Measurements from ENCODE around the gene KIF5C.

Gene KIF5C

GRCh38 chr2:148944536-148944935 is 69.5 kb downstream of the KIF5C start:
- Histone ChIP-seq H3K4me3 (ENCODE audit: low read depth in 1 of 2, low read length in 2 of 2) (no peak overlapping the region), H3K36me3 (ENCODE audit: control insufficient read depth in 1 of 2, insufficient read depth in 2 of 2, low read length in 2 of 2) (no peaks in the 10 kb centered on the region), H3K27me3 (ENCODE audit: low read depth, low read length) (no peaks in the 10 kb centered on the region)

GRCh38 chr2:148947299-148947698 is 72.3 kb downstream of the KIF5C start:
- Histone ChIP-seq H3K27me3 (ENCODE audit: low read depth, low read length) (no peaks in the 10 kb centered on the region), H3K27ac (ENCODE audit: low read length) (no peak overlapping the region), H3K4me3 (ENCODE audit: low read depth in 1 of 2, low read length in 2 of 2) (no peak overlapping the region), H3K4me1 (ENCODE audit: control insufficient read depth in 1 of 2, insufficient read depth in 2 of 2, low read length in 2 of 2) (no peaks in the 10 kb centered on the region), H3K9me3 (ENCODE audit: control insufficient read depth in 1 of 2, low read length in 2 of 2) (peaks cover 0 to 5% of the 10 kb centered on the region in 2 donors), H3K36me3 (ENCODE audit: control insufficient read depth in 1 of 2, insufficient read depth in 2 of 2, low read length in 2 of 2) (no peaks in the 10 kb centered on the region)

More at GRCh38 chr2:148944536-148944935, 69.5 kb downstream of the KIF5C start:
- H3K9me3 ChIP-seq (ENCODE audit: control insufficient read depth in 1 of 2, low read length in 2 of 2) = peaks cover 0 to 5% of the 10 kb centered on the region in 2 donors
- H3K27ac ChIP-seq (ENCODE audit: low read length) = no peak overlapping the region
- no peaks in the 10 kb centered on the region for H3K4me1 ChIP-seq (ENCODE audit: control insufficient read depth in 1 of 2, insufficient read depth in 2 of 2, low read length in 2 of 2)

GRCh38 chr2:148948868-148949267 is 73.8 kb downstream of the KIF5C start:
- Histone ChIP-seq H3K4me3 (ENCODE audit: low read depth in 1 of 2, low read length in 2 of 2) (no peak overlapping the region), H3K27me3 (ENCODE audit: low read depth, low read length) (no peaks in the 10 kb centered on the region), H3K9me3 (ENCODE audit: control insufficient read depth in 1 of 2, low read length in 2 of 2) (peaks cover 0 to 5% of the 10 kb centered on the region in 2 donors), H3K4me1 (ENCODE audit: control insufficient read depth in 1 of 2, insufficient read depth in 2 of 2, low read length in 2 of 2) (no peaks in the 10 kb centered on the region), H3K36me3 (ENCODE audit: control insufficient read depth in 1 of 2, insufficient read depth in 2 of 2, low read length in 2 of 2) (no peaks in the 10 kb centered on the region), H3K27ac (ENCODE audit: low read length) (no peak overlapping the region)

- H3K36me3 ChIP-seq (ENCODE audit: control insufficient read depth in 1 of 2, insufficient read depth in 2 of 2, low read length in 2 of 2) = no peaks in the 10 kb centered on the region
- H3K27ac ChIP-seq (ENCODE audit: low read length) = no peak overlapping the region
- no peak overlapping the region for H3K4me3 ChIP-seq (ENCODE audit: low read depth in 1 of 2, low read length in 2 of 2)
- peaks cover 0 to 5% of the 10 kb centered on the region in 2 donors for H3K9me3 ChIP-seq (ENCODE audit: control insufficient read depth in 1 of 2, low read length in 2 of 2)
- no peaks in the 10 kb centered on the region for H3K27me3 ChIP-seq (ENCODE audit: low read depth, low read length)
- H3K4me1 ChIP-seq (ENCODE audit: control insufficient read depth in 1 of 2, insufficient read depth in 2 of 2, low read length in 2 of 2) = no peaks in the 10 kb centered on the region
Measured at GRCh38 chr2:148949348-148949747, 74.3 kb downstream of the KIF5C start.

GRCh38 chr2:148952621-148953020 is 77.6 kb downstream of the KIF5C start:
- no peak overlapping the region for H3K27ac ChIP-seq (ENCODE audit: low read length)
- H3K36me3 ChIP-seq (ENCODE audit: control insufficient read depth in 1 of 2, insufficient read depth in 2 of 2, low read length in 2 of 2) = no peaks in the 10 kb centered on the region
- H3K4me1 ChIP-seq (ENCODE audit: control insufficient read depth in 1 of 2, insufficient read depth in 2 of 2, low read length in 2 of 2) = no peaks in the 10 kb centered on the region
- H3K27me3 ChIP-seq (ENCODE audit: low read depth, low read length) = no peaks in the 10 kb centered on the region
- H3K9me3 ChIP-seq (ENCODE audit: control insufficient read depth in 1 of 2, low read length in 2 of 2) = no peaks in the 10 kb centered on the region
- no peak overlapping the region for H3K4me3 ChIP-seq (ENCODE audit: low read depth in 1 of 2, low read length in 2 of 2)

GRCh38 chr2:148953426-148953825 is 78.4 kb downstream of the KIF5C start:
- Histone ChIP-seq H3K27ac (ENCODE audit: low read length) (no peak overlapping the region), H3K9me3 (ENCODE audit: control insufficient read depth in 1 of 2, low read length in 2 of 2) (no peaks in the 10 kb centered on the region), H3K36me3 (ENCODE audit: control insufficient read depth in 1 of 2, insufficient read depth in 2 of 2, low read length in 2 of 2) (no peaks in the 10 kb centered on the region), H3K4me3 (ENCODE audit: low read depth in 1 of 2, low read length in 2 of 2) (no peak overlapping the region), H3K4me1 (ENCODE audit: control insufficient read depth in 1 of 2, insufficient read depth in 2 of 2, low read length in 2 of 2) (no peaks in the 10 kb centered on the region), H3K27me3 (ENCODE audit: low read depth, low read length) (no peaks in the 10 kb centered on the region)

GRCh38 chr2:148954536-148954935 is 79.5 kb downstream of the KIF5C start:
- Histone ChIP-seq H3K9me3 (ENCODE audit: control insufficient read depth in 1 of 2, low read length in 2 of 2) (no peaks in the 10 kb centered on the region), H3K4me3 (ENCODE audit: low read depth in 1 of 2, low read length in 2 of 2) (no peak overlapping the region), H3K27me3 (ENCODE audit: low read depth, low read length) (no peaks in the 10 kb centered on the region), H3K36me3 (ENCODE audit: control insufficient read depth in 1 of 2, insufficient read depth in 2 of 2, low read length in 2 of 2) (no peaks in the 10 kb centered on the region), H3K4me1 (ENCODE audit: control insufficient read depth in 1 of 2, insufficient read depth in 2 of 2, low read length in 2 of 2) (no peaks in the 10 kb centered on the region), H3K27ac (ENCODE audit: low read length) (no peak overlapping the region)

GRCh38 chr2:148955798-148956197 is 80.8 kb downstream of the KIF5C start:
- H3K27me3 ChIP-seq (ENCODE audit: low read depth, low read length) = no peaks in the 10 kb centered on the region
- H3K36me3 ChIP-seq (ENCODE audit: control insufficient read depth in 1 of 2, insufficient read depth in 2 of 2, low read length in 2 of 2) = no peaks in the 10 kb centered on the region
- H3K27ac ChIP-seq (ENCODE audit: low read length) = no peak overlapping the region
- H3K9me3 ChIP-seq (ENCODE audit: control insufficient read depth in 1 of 2, low read length in 2 of 2) = no peaks in the 10 kb centered on the region
- no peak overlapping the region for H3K4me3 ChIP-seq (ENCODE audit: low read depth in 1 of 2, low read length in 2 of 2)
- H3K4me1 ChIP-seq (ENCODE audit: control insufficient read depth in 1 of 2, insufficient read depth in 2 of 2, low read length in 2 of 2) = no peaks in the 10 kb centered on the region

GRCh38 chr2:148957023-148957422 is 82.0 kb downstream of the KIF5C start:
- no peaks in the 10 kb centered on the region for H3K4me1 ChIP-seq (ENCODE audit: control insufficient read depth in 1 of 2, insufficient read depth in 2 of 2, low read length in 2 of 2)
- no peak overlapping the region for H3K4me3 ChIP-seq (ENCODE audit: low read depth in 1 of 2, low read length in 2 of 2)
- no peaks in the 10 kb centered on the region for H3K27me3 ChIP-seq (ENCODE audit: low read depth, low read length)
- no peak overlapping the region for H3K27ac ChIP-seq (ENCODE audit: low read length)
- no peaks in the 10 kb centered on the region for H3K9me3 ChIP-seq (ENCODE audit: control insufficient read depth in 1 of 2, low read length in 2 of 2)
- H3K36me3 ChIP-seq (ENCODE audit: control insufficient read depth in 1 of 2, insufficient read depth in 2 of 2, low read length in 2 of 2) = no peaks in the 10 kb centered on the region

- Histone ChIP-seq H3K4me3 (ENCODE audit: low read depth in 1 of 2, low read length in 2 of 2) (no peak overlapping the region), H3K4me1 (ENCODE audit: control insufficient read depth in 1 of 2, insufficient read depth in 2 of 2, low read length in 2 of 2) (no peaks in the 10 kb centered on the region), H3K27me3 (ENCODE audit: low read depth, low read length) (no peaks in the 10 kb centered on the region), H3K27ac (ENCODE audit: low read length) (no peak overlapping the region), H3K36me3 (ENCODE audit: control insufficient read depth in 1 of 2, insufficient read depth in 2 of 2, low read length in 2 of 2) (no peaks in the 10 kb centered on the region), H3K9me3 (ENCODE audit: control insufficient read depth in 1 of 2, low read length in 2 of 2) (no peaks in the 10 kb centered on the region)
Measured at GRCh38 chr2:148959745-148960144, 84.7 kb downstream of the KIF5C start.

GRCh38 chr2:148960483-148960882 is 85.5 kb downstream of the KIF5C start:
- Histone ChIP-seq H3K9me3 (ENCODE audit: control insufficient read depth in 1 of 2, low read length in 2 of 2) (no peaks in the 10 kb centered on the region), H3K4me1 (ENCODE audit: control insufficient read depth in 1 of 2, insufficient read depth in 2 of 2, low read length in 2 of 2) (no peaks in the 10 kb centered on the region), H3K27me3 (ENCODE audit: low read depth, low read length) (no peaks in the 10 kb centered on the region), H3K4me3 (ENCODE audit: low read depth in 1 of 2, low read length in 2 of 2) (no peak overlapping the region), H3K36me3 (ENCODE audit: control insufficient read depth in 1 of 2, insufficient read depth in 2 of 2, low read length in 2 of 2) (no peaks in the 10 kb centered on the region), H3K27ac (ENCODE audit: low read length) (no peak overlapping the region)

- H3K4me1 ChIP-seq (ENCODE audit: control insufficient read depth in 1 of 2, insufficient read depth in 2 of 2, low read length in 2 of 2) = no peaks in the 10 kb centered on the region
- no peak overlapping the region for H3K27ac ChIP-seq (ENCODE audit: low read length)
- no peaks in the 10 kb centered on the region for H3K9me3 ChIP-seq (ENCODE audit: control insufficient read depth in 1 of 2, low read length in 2 of 2)
- no peaks in the 10 kb centered on the region for H3K36me3 ChIP-seq (ENCODE audit: control insufficient read depth in 1 of 2, insufficient read depth in 2 of 2, low read length in 2 of 2)
- H3K27me3 ChIP-seq (ENCODE audit: low read depth, low read length) = no peaks in the 10 kb centered on the region
- no peak overlapping the region for H3K4me3 ChIP-seq (ENCODE audit: low read depth in 1 of 2, low read length in 2 of 2)
Measured at GRCh38 chr2:148963461-148963860, 88.4 kb downstream of the KIF5C start.

Data from muscle layer of duodenum (tissue), 2 donors.